ENCODE measurements around the gene IL4.

IL4 gene

GRCh38 chr5:132677682-132678400, 4.1 kb downstream of the IL4 start:
- TF ChIP-seq POLR2A (IDR thresholded peaks at IDR 0.05; ENCODE audit: low read depth, low read length) (no peak), POLR2AphosphoS5 (IDR thresholded peaks at IDR 0.05; ENCODE audit: low read depth, low read length) (no peak), TAF1 (IDR thresholded peaks at IDR 0.05; ENCODE audit: borderline replicate concordance, low read depth, low read length) (no peak)
- no peak for DNase-seq (ENCODE audit: insufficient read length)
- no peak for FAIRE-seq

- FAIRE-seq = no peak
- no peak for DNase-seq (ENCODE audit: insufficient read length)
- TF ChIP-seq TAF1 (IDR thresholded peaks at IDR 0.05; ENCODE audit: borderline replicate concordance, low read depth, low read length) = no peak
- TF ChIP-seq POLR2AphosphoS5 (IDR thresholded peaks at IDR 0.05; ENCODE audit: low read depth, low read length) = no peak
- TF ChIP-seq POLR2A (IDR thresholded peaks at IDR 0.05; ENCODE audit: low read depth, low read length) = no peak
These were observed 4.9 kb downstream of the IL4 start for GRCh38 chr5:132678735-132679134.

- FAIRE-seq (no peak), DNase-seq (ENCODE audit: insufficient read length) (no peak)
- no peak for TF ChIP-seq POLR2A (IDR thresholded peaks at IDR 0.05; ENCODE audit: low read depth, low read length)
- no peak for TF ChIP-seq POLR2AphosphoS5 (IDR thresholded peaks at IDR 0.05; ENCODE audit: low read depth, low read length)
- no peak for TF ChIP-seq TAF1 (IDR thresholded peaks at IDR 0.05; ENCODE audit: borderline replicate concordance, low read depth, low read length)
These were observed 5.4 kb downstream of the IL4 start for GRCh38 chr5:132679166-132679565.

GRCh38 chr5:132679717-132680380, 6.1 kb downstream of the IL4 start:
- no peak for TF ChIP-seq POLR2AphosphoS5 (IDR thresholded peaks at IDR 0.05; ENCODE audit: low read depth, low read length)
- no peak for TF ChIP-seq TAF1 (IDR thresholded peaks at IDR 0.05; ENCODE audit: borderline replicate concordance, low read depth, low read length)
- no peak for TF ChIP-seq POLR2A (IDR thresholded peaks at IDR 0.05; ENCODE audit: low read depth, low read length)
- DNase-seq (ENCODE audit: insufficient read length) (no peak), FAIRE-seq (no peak)

- no peak for DNase-seq (ENCODE audit: insufficient read length)
- FAIRE-seq = no peak
- TF ChIP-seq POLR2AphosphoS5 (IDR thresholded peaks at IDR 0.05; ENCODE audit: low read depth, low read length) (no peak), TAF1 (IDR thresholded peaks at IDR 0.05; ENCODE audit: borderline replicate concordance, low read depth, low read length) (no peak), POLR2A (IDR thresholded peaks at IDR 0.05; ENCODE audit: low read depth, low read length) (no peak)
These were observed 7.1 kb downstream of the IL4 start for GRCh38 chr5:132680780-132681475.

GRCh38 chr5:132681476-132681831, 7.7 kb downstream of the IL4 start:
- DNase-seq (ENCODE audit: insufficient read length) (no peak), FAIRE-seq (peak; percentile 54)
- no peak for TF ChIP-seq POLR2AphosphoS5 (IDR thresholded peaks at IDR 0.05; ENCODE audit: low read depth, low read length)
- TF ChIP-seq POLR2A (IDR thresholded peaks at IDR 0.05; ENCODE audit: low read depth, low read length) = no peak
- TF ChIP-seq TAF1 (IDR thresholded peaks at IDR 0.05; ENCODE audit: borderline replicate concordance, low read depth, low read length) = no peak

GRCh38 chr5:132681983-132682382, 8.2 kb downstream of the IL4 start:
- FAIRE-seq (no peak), DNase-seq (ENCODE audit: insufficient read length) (no peak)
- TF ChIP-seq POLR2A (IDR thresholded peaks at IDR 0.05; ENCODE audit: low read depth, low read length) (no peak), TAF1 (IDR thresholded peaks at IDR 0.05; ENCODE audit: borderline replicate concordance, low read depth, low read length) (no peak), POLR2AphosphoS5 (IDR thresholded peaks at IDR 0.05; ENCODE audit: low read depth, low read length) (no peak)

GRCh38 chr5:132684491-132684890, 10.7 kb downstream of the IL4 start:
- TF ChIP-seq TAF1 (IDR thresholded peaks at IDR 0.05; ENCODE audit: borderline replicate concordance, low read depth, low read length) (no peak), POLR2A (IDR thresholded peaks at IDR 0.05; ENCODE audit: low read depth, low read length) (no peak), POLR2AphosphoS5 (IDR thresholded peaks at IDR 0.05; ENCODE audit: low read depth, low read length) (no peak)
- FAIRE-seq = no peak
- DNase-seq (ENCODE audit: insufficient read length) = no peak

- FAIRE-seq = no peak
- DNase-seq (ENCODE audit: insufficient read length) = no peak
- TF ChIP-seq TAF1 (IDR thresholded peaks at IDR 0.05; ENCODE audit: borderline replicate concordance, low read depth, low read length) (no peak), POLR2A (IDR thresholded peaks at IDR 0.05; ENCODE audit: low read depth, low read length) (no peak), POLR2AphosphoS5 (IDR thresholded peaks at IDR 0.05; ENCODE audit: low read depth, low read length) (no peak)
These were observed 11.3 kb downstream of the IL4 start for GRCh38 chr5:132684922-132685720.

- TF ChIP-seq POLR2A (IDR thresholded peaks at IDR 0.05; ENCODE audit: low read depth, low read length) (no peak), POLR2AphosphoS5 (IDR thresholded peaks at IDR 0.05; ENCODE audit: low read depth, low read length) (no peak), TAF1 (IDR thresholded peaks at IDR 0.05; ENCODE audit: borderline replicate concordance, low read depth, low read length) (no peak)
- FAIRE-seq (no peak), DNase-seq (ENCODE audit: insufficient read length) (no peak)
These were observed 12.4 kb downstream of the IL4 start for GRCh38 chr5:132686193-132686592.

GRCh38 chr5:132687995-132688394, 14.2 kb downstream of the IL4 start:
- TF ChIP-seq TAF1 (IDR thresholded peaks at IDR 0.05; ENCODE audit: borderline replicate concordance, low read depth, low read length) (no peak), POLR2A (IDR thresholded peaks at IDR 0.05; ENCODE audit: low read depth, low read length) (no peak), POLR2AphosphoS5 (IDR thresholded peaks at IDR 0.05; ENCODE audit: low read depth, low read length) (no peak)
- DNase-seq (ENCODE audit: insufficient read length) (no peak), FAIRE-seq (peak; percentile 53)

Measured in GM12892 (cell line).